Measurements from ENCODE around the gene TBC1D22A.

DNA sequence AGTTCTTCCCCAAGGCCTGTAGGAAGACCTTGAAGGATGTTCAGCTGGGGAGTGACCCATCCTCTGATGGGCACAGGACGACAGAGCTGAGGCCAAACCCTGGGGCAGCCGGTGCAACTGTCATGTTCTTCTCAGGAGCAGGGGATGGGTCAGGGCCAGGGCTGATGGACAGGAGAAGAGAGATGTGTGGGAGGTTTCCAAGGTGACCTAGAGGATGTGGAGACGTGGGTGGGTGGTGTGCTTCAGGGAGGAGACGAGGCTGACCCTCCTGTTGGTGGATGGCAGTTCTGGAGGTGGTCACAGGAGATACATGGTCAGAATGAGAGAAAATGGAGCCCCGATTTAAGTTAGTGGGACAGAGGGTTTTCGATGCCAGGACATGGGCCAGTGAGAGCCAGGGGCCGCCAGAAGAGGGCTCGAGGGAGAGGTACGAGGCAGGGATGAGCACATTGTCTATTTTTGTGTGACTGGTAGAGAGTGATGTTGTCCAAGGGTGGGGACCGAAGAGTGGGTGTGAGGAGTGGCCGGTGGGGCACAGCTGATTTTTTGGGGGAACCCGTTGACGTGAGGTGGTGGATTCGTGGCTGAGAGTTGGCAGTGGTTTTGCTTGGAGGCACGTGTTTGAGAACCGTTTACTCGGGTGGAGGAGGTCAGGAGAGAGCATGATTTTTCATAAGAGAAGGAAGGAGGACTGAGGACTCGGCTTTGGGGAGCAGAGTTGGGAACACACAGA, 14.6 kb downstream of the TBC1D22A start:
- no peak for TF ChIP-seq POU6F1 (CRISPR knock-in tag; IDR thresholded peaks at IDR 0.05; ENCODE audit: borderline replicate concordance, low read depth)
- TF ChIP-seq RARB (CRISPR knock-in tag; IDR thresholded peaks at IDR 0.05), result no peak
- TF ChIP-seq CREB5 (CRISPR knock-in tag; IDR thresholded peaks at IDR 0.05; ENCODE audit: low read depth), result no peak
- TF ChIP-seq ZFP30 (CRISPR knock-in tag; IDR thresholded peaks at IDR 0.05), result no peak
- TF ChIP-seq CSDC2 (CRISPR knock-in tag; IDR thresholded peaks at IDR 0.05), result no peak
- no peak for TF ChIP-seq ZC3H10 (CRISPR knock-in tag; IDR thresholded peaks at IDR 0.05)
- TF ChIP-seq ZFP3 (CRISPR knock-in tag; IDR thresholded peaks at IDR 0.05), result no peak
- no peak for TF ChIP-seq PATZ1 (CRISPR knock-in tag; IDR thresholded peaks at IDR 0.05; ENCODE audit: borderline replicate concordance)
- no peak for TF ChIP-seq ESRRG (CRISPR knock-in tag; IDR thresholded peaks at IDR 0.05)
- no peak for TF ChIP-seq TCF4 (CRISPR knock-in tag; IDR thresholded peaks at IDR 0.05; ENCODE audit: borderline replicate concordance)
- TF ChIP-seq TOX (CRISPR knock-in tag; IDR thresholded peaks at IDR 0.05; ENCODE audit: borderline replicate concordance), result no peak
- no peak for TF ChIP-seq ZNF8 (CRISPR knock-in tag; IDR thresholded peaks at IDR 0.05)
- TF ChIP-seq PPARA (CRISPR knock-in tag; IDR thresholded peaks at IDR 0.05; ENCODE audit: borderline replicate concordance), result no peak
- TF ChIP-seq OSR1 (CRISPR knock-in tag; IDR thresholded peaks at IDR 0.05), result no peak
